Measurements from ENCODE around the gene EFCAB9. TPM values are rescaled to one million over a fixed set of nuclear protein-coding genes. Genes with fewer than 3 reads are reported as not detected.

Gene EFCAB9
- polyA plus RNA-seq, 1 donor from 2014 or later = not detected

- no peak overlapping the region for H3K9ac ChIP-seq (ENCODE audit: low read length)
- H3K9me3 ChIP-seq (ENCODE audit: low read length) = no peaks in the 10 kb centered on the region
- no peaks in the 10 kb centered on the region for H3K9me2 ChIP-seq (ENCODE audit: insufficient read depth, low read length)
- H2AFZ ChIP-seq (ENCODE audit: low read depth, low read length) = no peak overlapping the region
- no peak for TF ChIP-seq EZH2 (IDR thresholded peaks at IDR 0.05; ENCODE audit: borderline replicate concordance, insufficient read depth, low read length, poor library complexity, severe bottlenecking)
- no peak for TF ChIP-seq CTCF (IDR thresholded peaks at IDR 0.05; ENCODE audit: poor library complexity, severe bottlenecking)
- TF ChIP-seq POLR2AphosphoS5 (IDR thresholded peaks at IDR 0.05) = no peak
- no peak for TF ChIP-seq MXI1 (conservative IDR thresholded peaks at IDR 0.05; ENCODE audit: poor library complexity, severe bottlenecking)
- TF ChIP-seq, protein P1, sequence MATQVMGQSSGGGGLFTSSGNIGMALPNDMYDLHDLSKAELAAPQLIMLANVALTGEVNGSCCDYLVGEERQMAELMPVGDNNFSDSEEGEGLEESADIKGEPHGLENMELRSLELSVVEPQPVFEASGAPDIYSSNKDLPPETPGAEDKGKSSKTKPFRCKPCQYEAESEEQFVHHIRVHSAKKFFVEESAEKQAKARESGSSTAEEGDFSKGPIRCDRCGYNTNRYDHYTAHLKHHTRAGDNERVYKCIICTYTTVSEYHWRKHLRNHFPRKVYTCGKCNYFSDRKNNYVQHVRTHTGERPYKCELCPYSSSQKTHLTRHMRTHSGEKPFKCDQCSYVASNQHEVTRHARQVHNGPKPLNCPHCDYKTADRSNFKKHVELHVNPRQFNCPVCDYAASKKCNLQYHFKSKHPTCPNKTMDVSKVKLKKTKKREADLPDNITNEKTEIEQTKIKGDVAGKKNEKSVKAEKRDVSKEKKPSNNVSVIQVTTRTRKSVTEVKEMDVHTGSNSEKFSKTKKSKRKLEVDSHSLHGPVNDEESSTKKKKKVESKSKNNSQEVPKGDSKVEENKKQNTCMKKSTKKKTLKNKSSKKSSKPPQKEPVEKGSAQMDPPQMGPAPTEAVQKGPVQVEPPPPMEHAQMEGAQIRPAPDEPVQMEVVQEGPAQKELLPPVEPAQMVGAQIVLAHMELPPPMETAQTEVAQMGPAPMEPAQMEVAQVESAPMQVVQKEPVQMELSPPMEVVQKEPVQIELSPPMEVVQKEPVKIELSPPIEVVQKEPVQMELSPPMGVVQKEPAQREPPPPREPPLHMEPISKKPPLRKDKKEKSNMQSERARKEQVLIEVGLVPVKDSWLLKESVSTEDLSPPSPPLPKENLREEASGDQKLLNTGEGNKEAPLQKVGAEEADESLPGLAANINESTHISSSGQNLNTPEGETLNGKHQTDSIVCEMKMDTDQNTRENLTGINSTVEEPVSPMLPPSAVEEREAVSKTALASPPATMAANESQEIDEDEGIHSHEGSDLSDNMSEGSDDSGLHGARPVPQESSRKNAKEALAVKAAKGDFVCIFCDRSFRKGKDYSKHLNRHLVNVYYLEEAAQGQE (IDR thresholded peaks at IDR 0.05; ENCODE audit: borderline replicate concordance) = no peak
- TF ChIP-seq RAD21 (conservative IDR thresholded peaks at IDR 0.05) = no peak
- no peak for TF ChIP-seq SMC3 (conservative IDR thresholded peaks at IDR 0.05; ENCODE audit: poor library complexity)
- H3F3A ChIP-seq (ENCODE audit: insufficient read depth, low read length, poor library complexity, severe bottlenecking) = no peaks in the 10 kb centered on the region
- H4K20me1 ChIP-seq (ENCODE audit: insufficient read depth) = no peaks in the 10 kb centered on the region
- no peaks in the 10 kb centered on the region for H3K27me3 ChIP-seq (ENCODE audit: insufficient read depth, low read depth, low read length)
- H3K4me2 ChIP-seq (ENCODE audit: low read length) = no peak overlapping the region
- no peak overlapping the region for H3K27ac ChIP-seq (ENCODE audit: low read length)
- H3K4me3 ChIP-seq (ENCODE audit: low read length) = no peak overlapping the region
- H3K79me2 ChIP-seq (replicated peaks; ENCODE audit: insufficient read depth, low read length) = no peaks in the 10 kb centered on the region
- no peaks in the 10 kb centered on the region for H3K36me3 ChIP-seq (ENCODE audit: insufficient read depth, low read length)
Observed at GRCh38 chr5:172177176-172177575, 16.8 kb upstream of the EFCAB9 start.

DNA sequence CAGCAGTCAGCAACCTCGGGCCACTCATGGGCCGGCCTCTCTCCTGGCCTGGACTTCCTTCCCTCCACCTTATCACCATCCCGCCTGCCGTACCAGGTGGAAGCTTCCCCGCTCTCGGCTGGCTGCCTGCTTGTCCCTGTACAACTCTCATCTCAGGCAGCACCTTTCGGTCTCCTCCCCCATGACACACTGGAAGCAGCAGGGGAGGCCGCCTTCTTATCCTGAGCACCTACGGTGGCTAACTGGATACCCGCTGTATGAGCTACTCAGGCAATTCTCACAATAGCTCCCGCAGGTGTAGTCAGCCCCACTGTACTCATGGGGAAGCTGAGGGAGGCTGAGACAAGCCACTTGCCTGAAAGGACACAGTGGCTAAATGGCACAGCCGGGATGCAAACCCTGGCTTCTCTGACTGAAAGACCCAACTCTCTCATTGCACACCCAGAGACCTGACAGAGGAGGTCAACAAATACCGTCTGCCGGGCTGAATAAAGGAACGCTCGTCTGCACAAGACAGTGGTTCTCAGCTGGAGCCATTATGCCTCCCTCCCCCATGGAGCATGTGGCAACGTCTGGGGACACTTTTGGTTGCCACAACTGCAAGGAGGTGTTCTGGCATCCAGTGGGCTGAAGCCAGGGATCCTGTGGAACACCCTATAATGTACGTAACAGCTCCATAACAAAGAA, 15.5 kb upstream of the EFCAB9 start:
- no peaks in the 10 kb centered on the region for H3F3A ChIP-seq (ENCODE audit: insufficient read depth, low read length, poor library complexity, severe bottlenecking)
- no peaks in the 10 kb centered on the region for H3K27me3 ChIP-seq (ENCODE audit: insufficient read depth, low read depth, low read length)
- H3K79me2 ChIP-seq (replicated peaks; ENCODE audit: insufficient read depth, low read length) = no peaks in the 10 kb centered on the region
- H3K9me2 ChIP-seq (ENCODE audit: insufficient read depth, low read length) = no peaks in the 10 kb centered on the region
- no peak overlapping the region for H3K9ac ChIP-seq (ENCODE audit: low read length)
- no peak overlapping the region for H3K27ac ChIP-seq (ENCODE audit: low read length)
- H3K9me3 ChIP-seq (ENCODE audit: low read length) = no peaks in the 10 kb centered on the region
- TF ChIP-seq EZH2 (IDR thresholded peaks at IDR 0.05; ENCODE audit: borderline replicate concordance, insufficient read depth, low read length, poor library complexity, severe bottlenecking) (no peak), SMC3 (conservative IDR thresholded peaks at IDR 0.05; ENCODE audit: poor library complexity) (no peak), POLR2AphosphoS5 (IDR thresholded peaks at IDR 0.05) (no peak)
- TF ChIP-seq, protein P1 (IDR thresholded peaks at IDR 0.05; ENCODE audit: borderline replicate concordance) = no peak
- H2AFZ ChIP-seq (ENCODE audit: low read depth, low read length) = no peak overlapping the region
- H3K4me3 ChIP-seq (ENCODE audit: low read length) = no peak overlapping the region
- no peaks in the 10 kb centered on the region for H3K36me3 ChIP-seq (ENCODE audit: insufficient read depth, low read length)
- H3K4me2 ChIP-seq (ENCODE audit: low read length) = no peak overlapping the region
- H4K20me1 ChIP-seq (ENCODE audit: insufficient read depth) = no peaks in the 10 kb centered on the region

Measured in neural cell (in vitro differentiated cells).